Skin of body (tissue), 2 donors: ENCODE measurements around the gene RECQL5. TPM values are rescaled to one million over a fixed set of nuclear protein-coding genes. Genes with fewer than 3 reads are reported as not detected.

Experiments used
- DNase-seq: peaks from one replicate; lab custom pipeline; 2025; lab: John Stamatoyannopoulos, UW
- total RNA-seq: library from RNA; depleted of rRNA; stranded (reverse); fragments of >200 nt; gene quantifications from one replicate; pipeline ENCODE4 v1.2.3, GENCODE V29; 2014

Gene RECQL5
- total RNA-seq, 1 donor from 2014 or later, result 22.3 TPM

DNA sequence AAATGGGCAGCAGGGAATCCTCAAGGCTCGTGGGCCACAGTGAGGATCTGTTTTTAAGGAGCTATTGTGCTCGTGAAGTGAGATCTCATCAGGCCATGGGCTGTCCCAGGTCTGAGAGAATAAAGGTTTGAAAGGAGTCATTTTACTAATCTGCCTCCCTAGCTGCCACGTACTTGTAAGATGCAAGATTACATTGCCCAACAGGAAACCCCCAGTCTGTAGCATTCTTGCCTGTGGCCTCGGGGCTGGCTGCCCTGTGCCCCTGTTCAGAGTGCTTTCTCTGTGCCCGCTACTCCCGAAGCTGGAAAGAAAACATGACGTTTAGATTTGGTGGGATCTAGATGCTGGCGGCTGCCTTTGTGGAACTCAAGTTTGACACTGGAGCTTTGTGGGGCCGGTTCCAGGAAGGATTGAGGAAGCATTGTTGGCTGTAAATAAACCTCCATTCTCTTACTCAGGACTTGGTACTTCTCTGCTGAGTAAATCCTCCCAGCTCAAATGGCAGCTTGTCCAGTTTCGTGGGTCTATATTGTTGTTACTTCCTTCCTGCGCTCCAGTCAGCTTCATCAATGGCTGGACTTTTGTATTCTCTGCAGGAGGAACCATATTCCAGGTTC, 21.4 kb upstream of the RECQL5 start:
- no peak for DNase-seq

DNA sequence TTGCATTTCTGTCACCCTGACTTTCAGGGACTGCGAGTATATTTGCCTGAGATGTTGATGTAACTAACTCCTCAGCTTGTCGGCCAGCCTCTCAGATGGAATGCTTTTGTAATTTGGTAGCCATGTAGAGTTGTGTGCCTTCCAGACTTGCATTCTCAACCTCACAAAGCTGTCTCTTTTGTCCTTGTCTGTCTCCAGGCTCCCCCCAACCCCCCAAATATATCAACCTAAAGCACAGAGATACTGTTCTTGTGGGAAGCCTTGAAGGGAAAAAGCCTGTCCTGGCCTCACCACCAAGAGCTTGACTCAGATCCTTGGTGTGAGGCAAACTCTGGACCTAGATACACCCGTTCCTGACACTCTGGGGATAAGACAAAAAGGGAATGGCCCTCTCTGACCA, 18.5 kb upstream of the RECQL5 start:
- no peak for DNase-seq

GRCh38 chr17:75684924-75685323, 18.0 kb upstream of the RECQL5 start:
- no peak for DNase-seq

DNA sequence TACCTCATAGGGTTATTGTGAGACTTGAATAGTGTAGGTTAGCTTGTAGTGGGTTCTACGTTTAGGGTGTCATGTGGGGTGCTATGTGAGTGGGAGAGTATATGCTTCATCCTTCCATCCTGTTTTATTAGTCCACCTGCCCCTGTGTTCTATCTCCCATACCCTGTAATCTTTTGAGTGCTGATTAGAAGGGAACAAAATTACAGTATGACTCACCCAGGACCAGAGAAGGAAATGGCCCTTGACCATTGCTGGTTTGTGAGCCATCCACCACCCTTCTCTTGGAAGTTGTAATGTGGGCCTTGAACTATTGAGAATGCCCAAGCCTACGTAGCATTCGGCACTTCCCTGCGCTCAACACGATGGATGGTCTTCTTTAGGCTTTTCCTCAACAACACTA, 17.3 kb upstream of the RECQL5 start:
- DNase-seq, result no peak

DNA sequence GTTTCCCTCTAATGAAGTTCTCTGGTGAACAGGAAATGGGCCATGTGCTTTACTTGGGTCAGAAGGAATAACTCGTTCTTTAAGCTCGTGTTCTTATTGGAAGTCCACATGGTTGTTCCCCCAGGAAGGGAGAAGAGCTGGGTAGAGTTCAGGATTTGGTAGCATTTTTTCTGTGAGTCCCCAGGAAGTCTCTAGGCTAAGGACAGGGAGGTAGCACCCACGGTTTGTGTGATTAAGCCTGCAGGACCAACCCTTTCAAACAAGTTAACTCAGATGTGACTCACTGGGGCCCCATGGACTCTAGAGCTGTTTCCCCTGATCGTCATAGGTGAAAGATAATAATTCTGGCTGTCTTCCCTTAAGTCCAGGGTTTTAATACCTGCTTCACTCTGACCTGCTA, 16.6 kb upstream of the RECQL5 start:
- DNase-seq, result no peak

DNA sequence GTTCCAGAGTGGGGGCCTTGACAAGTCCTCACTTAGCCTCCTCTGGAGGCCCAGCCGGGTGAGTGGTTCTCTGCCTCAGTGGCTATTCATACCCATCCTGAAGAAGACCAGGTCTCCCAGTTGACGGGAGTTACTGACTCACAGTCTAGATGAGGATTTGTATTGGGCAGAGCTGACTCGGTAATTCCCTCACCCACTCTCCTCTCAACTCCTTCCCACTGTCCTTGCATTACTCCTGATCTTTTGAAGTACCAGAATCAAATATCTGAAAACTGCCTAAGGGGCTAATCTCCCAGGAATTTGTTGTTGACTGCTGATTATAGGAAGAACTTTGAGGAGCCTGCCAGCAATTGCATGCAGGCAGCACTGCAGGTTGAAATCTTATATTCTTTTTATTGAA, 14.3 kb upstream of the RECQL5 start:
- no peak for DNase-seq

DNA sequence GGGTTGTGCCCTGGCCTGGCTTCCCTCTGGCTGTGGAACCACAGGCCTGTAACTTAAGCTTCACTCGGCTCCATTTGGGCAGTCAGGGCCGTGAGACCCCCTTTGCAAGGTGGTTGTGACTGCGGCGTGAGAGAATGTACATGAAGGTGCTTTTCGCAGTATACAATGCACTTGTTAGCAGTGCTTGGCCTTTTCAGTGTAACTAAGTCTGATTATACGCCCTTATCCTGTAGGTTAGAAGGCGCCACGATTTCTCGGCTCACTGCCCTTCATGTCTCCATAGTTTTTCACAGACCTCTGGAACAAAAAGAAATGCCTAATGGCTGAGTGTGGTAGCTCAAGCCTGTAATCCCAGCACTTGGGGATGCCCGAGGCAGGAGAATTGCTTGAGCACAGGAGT, 13.5 kb upstream of the RECQL5 start:
- DNase-seq, result no peak

GRCh38 chr17:75679706-75680211, 12.8 kb upstream of the RECQL5 start:
- no peak for DNase-seq

- DNase-seq, result no peak
These were observed 9.5 kb upstream of the RECQL5 start for GRCh38 chr17:75676461-75676860.

- no peak for DNase-seq
These were observed 6.5 kb upstream of the RECQL5 start for GRCh38 chr17:75673487-75673886.

DNA sequence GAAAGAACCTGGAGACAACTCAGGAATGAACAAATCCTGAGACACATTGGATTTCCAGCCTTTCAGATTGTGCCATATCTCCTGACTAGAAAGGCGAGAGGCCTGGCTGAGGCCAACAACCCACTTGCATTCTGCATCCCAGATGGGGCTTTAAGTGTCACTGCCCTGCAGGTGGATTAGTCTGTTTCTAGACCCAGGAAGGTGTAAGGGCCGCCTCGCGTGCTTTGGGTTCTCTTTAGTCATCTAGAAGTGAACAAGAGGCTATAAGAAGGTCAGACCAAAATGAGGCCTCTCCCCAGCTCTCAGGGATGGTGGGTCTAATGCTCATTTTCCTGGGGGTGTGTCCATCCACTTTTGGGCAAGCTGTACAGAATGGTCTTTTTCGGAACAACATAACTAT, 5.1 kb upstream of the RECQL5 start:
- DNase-seq, result no peak

- no peak for DNase-seq
These were observed 3.9 kb upstream of the RECQL5 start for GRCh38 chr17:75670868-75671267.

DNA sequence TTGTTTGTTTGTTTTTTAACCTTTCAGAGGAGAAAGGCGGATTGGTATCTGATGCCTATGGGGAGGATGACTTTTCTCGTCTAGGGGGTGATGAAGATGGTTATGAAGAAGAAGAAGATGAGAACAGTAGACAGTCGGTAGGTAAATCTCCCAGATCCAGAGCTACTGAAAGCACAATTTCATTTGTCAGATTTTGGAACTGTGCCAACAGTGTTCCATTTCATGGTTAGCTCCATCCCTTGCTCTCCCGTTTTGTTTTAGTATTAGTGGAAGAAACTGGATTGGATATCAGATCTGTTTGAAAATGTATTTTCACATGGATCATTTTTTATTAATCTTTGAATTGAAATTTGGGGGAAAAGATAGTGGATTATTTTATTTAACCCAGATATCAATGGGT, 1.5 kb upstream of the RECQL5 start:
- no peak for DNase-seq

DNA sequence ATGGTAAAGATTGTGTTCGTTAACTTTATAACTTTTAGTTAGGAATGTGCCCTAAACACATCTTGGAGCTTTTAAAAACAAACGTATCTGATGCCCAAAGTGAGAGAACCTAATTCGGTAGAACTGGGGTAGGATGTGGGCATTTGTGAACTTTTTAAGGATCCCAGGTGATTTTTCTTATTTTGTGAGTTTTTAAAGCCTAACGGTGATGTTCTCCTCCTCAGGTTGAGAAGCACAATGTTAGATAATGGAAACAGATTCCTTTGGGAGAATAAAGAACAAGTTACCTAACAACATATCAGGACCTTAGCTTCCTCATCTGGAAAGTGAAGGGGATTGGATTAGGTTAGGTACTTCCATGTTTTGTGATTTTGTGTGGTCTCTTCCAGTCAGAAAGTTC, 871 bp upstream of the RECQL5 start:
- no peak for DNase-seq

DNA sequence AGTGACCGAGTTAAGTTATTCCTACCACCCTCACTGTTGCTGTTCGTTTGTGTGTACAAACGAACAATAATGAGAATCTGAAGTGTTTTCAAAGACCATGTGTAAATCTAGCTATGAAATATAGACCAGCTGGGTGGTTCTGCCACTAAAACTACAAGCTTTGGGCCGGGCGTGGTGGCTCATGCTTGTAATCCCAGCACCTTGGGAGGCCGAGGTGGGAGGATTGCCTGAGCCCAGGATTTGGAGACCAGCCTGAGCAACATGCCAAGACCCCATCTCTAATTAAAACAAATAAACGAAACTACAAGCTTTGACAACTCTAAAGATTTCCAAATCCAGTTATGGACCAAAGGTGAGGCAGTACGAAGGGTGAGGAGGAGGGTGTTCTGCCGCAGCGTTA, 973 bp downstream of the RECQL5 start:
- DNase-seq, result no peak

GRCh38 chr17:75664099-75664549, 2.8 kb downstream of the RECQL5 start:
- no peak for DNase-seq

- no peak for DNase-seq
These were observed 4.4 kb downstream of the RECQL5 start for GRCh38 chr17:75662511-75662910.

GRCh38 chr17:75661531-75661930, 5.4 kb downstream of the RECQL5 start:
- DNase-seq, result no peak

- DNase-seq, result no peak
These were observed 8.7 kb downstream of the RECQL5 start for GRCh38 chr17:75658237-75658636.

GRCh38 chr17:75654176-75654575, 12.8 kb downstream of the RECQL5 start:
- DNase-seq, result no peak

- DNase-seq, result no peak
These were observed 13.9 kb downstream of the RECQL5 start for GRCh38 chr17:75652934-75653549.

GRCh38 chr17:75652341-75652740, 14.6 kb downstream of the RECQL5 start:
- no peak for DNase-seq

DNA sequence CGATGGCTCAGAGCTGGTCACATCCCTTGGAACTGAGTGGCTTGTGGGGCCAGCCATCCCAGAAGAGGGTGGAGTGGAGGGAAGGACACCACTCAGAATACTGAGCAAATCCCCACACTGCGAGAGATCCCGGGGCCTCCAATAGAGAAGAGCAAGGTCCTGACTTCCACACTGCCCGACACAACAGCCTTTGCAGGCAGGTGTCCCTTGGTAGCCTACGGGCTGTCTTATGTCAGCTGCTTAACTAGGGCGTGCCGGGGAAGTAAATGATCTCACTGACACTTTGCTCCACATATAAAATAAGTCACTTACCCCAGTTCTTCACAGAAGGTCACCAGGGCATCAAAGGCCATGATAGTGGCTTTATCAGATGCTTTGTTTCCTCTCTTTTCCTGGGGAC, 16.1 kb downstream of the RECQL5 start:
- no peak for DNase-seq
